ENCODE data around the gene SYNGR1.
"Not testable (repeated sequence)": the region's sequence is repeated elsewhere in the genome, so short reads cannot be mapped to it uniquely, and the experiment has no call there.

SYNGR1 gene

DNA sequence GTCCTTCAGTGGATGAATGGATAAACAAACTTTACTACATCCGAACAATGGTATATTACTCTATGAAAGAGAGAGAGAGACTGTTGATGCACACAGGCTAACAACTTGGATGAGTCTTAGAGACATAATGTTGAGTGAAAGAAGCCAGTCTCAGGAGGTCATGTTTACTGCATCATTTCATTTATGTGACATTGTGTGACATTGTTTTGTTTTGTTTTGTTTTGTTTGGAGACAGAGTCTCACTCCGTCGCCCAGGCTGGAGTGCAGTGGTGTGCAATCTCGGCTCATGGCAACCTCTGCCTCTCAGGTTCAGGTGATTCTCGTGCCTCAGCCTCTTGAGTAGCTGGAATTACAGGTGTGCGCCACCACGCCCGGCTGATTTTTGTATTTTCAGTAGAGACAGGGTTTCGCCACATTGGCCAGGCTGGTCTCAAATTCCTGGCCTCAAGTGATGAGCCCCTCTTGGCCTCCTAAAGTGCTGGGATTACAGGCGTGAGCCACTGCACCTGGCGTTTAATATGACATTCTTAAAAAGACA is 62.1 kb downstream of the SYNGR1 start:
- DNase-seq, result not testable (repeated sequence)

DNA sequence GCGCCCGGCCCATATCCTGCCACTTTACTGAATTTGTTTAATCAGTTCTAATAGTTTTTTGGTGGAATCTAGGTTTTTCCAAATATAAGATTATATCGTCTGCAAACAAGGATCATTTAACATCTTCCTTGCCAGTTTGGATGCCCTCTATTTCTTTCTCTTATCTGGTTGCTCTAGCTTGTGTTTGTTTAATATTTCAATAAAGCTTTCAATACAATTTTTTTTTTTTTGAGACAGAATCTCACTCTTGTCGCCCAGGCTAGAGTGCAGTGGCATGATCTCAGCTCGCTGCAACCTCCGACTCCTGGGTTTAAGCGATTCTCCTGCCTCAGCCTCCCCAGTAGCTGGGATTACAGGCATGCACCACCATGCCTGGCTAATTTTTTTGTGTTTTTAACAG is 63.4 kb downstream of the SYNGR1 start:
- DNase-seq, result not testable (repeated sequence)

DNA sequence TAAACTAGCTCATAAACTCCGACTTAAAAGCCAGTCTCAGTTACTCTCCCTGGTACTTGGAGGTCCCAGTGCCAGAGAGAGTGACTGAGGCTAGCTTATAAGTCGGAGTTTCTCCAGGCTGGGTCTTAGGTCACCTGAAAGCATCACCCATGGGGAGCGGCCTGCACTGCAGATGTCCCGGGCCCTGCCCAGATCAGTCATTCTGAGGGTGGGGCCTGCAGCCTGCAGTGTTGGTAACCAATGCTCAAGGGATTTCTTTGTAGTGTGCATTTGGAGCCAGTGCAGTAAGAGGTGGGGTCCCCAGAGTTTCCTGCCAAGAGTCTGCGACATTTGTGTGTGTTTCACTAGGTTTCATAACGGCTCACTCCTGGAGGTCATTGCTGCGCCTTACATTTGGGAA is 64.6 kb downstream of the SYNGR1 start:
- DNase-seq, result no peak

DNA sequence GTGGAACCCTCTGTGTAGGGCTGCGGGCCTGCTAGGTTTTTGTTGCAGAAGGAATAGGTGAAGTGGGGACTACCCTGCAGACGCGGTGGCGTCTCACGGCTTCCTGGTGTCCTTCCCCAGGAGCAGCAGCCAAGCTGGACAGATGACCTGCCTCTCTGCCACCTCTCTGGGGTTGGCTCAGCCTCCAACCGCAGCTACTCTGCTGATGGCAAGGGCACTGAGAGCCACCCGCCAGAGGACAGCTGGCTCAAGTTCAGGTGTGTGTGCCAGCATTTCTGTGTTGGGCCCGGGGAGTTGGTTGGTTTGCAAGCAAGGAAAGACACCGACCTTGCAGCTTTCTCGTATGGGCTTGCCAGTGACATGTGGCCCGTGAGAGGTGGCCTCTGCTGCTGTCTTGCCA is 65.1 kb downstream of the SYNGR1 start:
- no peak for DNase-seq

DNA sequence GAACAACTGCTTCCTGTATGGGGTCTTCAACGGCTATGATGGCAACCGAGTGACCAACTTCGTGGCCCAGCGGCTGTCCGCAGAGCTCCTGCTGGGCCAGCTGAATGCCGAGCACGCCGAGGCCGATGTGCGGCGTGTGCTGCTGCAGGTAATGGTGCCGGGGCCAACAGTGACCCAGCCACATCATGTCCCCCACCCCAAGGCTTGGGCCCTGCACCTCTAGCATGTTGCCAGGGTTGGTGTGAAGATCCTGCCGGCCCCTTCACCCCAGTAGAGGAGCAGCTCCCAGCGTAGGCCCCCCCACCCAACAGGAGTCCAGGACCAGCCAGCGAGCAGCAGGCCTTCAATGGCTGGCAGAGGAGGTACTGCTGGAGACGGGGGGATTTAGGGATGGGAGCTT is 65.7 kb downstream of the SYNGR1 start:
- DNase-seq, result no peak

DNA sequence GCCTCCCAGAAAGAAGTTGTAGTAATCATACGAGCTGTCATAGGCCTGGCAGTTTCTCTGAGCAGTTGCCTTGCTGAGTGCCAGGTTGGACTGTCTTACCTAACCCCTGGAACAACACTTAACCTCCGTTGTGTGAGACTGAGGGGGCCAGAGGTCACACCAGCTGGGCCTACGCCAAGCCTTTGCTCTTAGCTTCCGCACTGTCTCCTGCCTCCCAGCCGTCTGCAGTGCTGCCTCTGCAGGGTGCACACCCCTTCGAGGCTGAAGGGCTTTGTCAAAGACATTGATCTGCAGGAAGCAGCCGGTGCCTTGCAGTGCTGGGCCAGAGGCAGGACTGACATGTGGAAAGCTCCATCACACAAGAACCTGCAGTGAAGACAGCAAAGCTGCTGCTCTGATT is 66.5 kb downstream of the SYNGR1 start:
- no peak for DNase-seq

DNA sequence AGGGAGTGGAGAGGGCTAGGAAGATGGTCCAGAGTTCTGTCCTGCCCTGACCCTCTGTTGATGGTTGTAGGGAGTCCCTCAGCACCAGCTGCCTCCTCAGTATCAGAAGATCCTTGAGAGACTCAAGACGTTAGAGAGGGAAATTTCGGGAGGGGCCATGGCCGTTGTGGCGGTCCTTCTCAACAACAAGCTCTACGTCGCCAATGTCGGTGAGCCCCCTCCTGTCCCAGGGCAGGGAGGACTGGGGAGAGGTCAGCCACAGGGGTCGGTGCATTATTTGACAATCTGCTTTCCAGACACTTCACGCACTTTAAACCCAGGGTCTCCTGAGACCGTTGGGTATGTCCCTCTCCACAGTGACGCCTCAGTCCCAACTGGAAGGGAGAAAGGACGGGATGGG is 67.8 kb downstream of the SYNGR1 start:
- no peak for DNase-seq

DNA sequence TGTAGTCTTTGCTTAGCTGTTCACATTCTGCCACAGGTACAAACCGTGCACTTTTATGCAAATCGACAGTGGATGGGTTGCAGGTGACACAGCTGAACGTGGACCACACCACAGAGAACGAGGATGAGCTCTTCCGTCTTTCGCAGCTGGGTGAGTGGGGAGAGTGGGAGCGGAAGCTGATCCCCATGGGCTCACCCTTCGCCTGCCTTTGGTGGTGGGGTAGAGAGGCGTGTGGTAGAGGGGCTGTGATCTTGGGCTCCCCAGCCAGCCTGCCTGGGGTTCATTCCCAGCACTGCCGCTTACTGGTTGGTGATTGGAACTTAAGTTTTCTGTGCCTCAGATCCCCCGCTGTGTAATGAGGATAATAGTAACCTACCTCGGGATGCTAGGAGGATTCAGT is 68.9 kb downstream of the SYNGR1 start:
- no peak for DNase-seq

DNA sequence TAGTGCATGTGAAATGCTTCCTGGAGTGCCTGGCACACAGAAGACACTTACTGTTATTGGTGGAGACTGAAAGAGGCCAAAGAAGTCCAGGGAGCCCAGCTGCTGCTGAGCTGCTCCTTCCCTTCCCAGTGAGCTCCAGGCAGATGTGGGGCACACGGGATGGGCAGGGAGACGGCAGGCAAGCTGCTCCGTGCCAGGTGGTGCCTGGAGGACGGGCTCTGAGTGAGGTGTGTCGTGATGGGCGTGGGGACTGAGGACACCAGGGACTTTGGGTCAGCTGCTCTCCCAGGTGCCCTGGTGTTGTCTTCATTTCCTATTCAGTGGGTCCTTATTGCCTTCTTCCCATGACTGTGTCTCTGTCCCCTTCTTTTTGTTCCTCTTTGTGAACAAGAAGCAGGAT is 69.3 kb downstream of the SYNGR1 start:
- DNase-seq, result no peak

DNA sequence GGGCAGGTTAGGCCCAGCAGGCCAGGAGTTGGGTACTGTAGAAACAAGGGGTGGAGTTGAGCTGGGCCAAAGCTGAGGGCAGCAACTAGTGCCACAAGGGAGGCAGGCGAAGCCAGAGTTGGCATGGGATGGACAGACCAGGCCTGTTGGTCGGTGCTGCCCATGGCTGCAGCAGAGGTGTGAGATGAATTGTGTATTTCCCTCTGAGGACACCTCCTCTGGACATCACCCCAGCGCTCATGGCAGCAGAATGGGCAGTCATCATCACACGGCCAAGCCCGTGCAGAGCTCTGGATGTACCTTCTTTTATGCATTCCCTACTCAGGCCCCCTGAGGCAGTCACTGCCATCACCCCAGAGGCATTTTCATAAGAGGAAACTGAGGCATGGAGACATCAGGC is 70.1 kb downstream of the SYNGR1 start:
- no peak for DNase-seq

DNA sequence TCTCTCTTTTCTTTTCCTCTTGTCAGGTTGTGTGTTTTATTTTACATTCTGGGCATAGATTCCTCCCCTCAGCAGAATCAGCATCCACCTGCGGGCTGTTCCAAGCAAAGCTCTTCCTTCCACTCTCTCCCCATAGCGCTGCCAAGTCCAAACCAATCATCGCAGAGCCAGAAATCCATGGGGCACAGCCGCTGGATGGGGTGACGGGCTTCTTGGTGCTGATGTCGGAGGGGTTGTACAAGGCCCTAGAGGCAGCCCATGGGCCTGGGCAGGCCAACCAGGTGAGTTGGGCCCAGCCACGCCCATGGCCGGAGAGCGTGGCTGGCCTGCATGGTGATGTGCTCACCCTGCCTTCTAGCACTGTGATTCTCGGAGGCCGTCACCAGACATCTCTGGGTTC is 71.9 kb downstream of the SYNGR1 start:
- DNase-seq, result no peak

DNA sequence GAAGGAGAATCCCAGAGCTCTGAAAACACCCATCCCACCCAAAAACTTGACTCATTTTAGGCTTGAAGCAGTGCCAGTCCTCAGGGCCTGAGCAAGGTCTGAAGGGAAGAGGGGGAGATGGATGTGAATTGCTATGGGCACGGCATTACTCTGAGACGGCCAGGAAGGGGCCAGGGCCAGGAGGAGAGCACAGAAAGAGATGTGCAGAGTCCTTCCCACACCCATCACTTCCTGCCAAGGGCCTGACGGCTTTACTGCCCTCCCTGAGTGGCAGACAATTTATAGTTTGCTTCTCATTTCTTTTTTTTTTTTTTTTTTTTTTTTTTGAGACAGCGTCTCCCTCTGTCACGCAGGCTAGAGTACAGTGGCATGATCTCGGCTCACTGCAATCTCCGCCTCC is 72.3 kb downstream of the SYNGR1 start:
- no peak for DNase-seq

DNA sequence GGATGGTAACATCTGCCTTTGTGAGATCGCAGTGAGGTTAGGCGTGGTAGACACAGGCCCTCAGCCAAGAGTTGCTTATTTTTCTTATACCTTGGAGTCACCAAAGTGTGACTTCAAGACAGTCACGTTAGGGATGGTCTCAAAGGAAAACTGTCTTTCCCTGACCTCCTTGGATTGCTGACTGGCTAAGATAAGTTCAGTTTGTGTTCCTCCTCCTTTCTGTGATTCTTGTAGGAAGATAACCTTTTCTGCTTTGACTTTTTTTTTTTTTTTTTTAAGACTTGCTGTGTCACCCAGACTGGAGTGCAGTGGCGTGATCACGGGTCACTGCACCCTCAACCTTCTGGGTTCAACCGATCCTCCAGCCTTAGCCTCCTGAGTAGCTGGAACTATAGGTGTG is 72.9 kb downstream of the SYNGR1 start:
- DNase-seq, result no peak

DNA sequence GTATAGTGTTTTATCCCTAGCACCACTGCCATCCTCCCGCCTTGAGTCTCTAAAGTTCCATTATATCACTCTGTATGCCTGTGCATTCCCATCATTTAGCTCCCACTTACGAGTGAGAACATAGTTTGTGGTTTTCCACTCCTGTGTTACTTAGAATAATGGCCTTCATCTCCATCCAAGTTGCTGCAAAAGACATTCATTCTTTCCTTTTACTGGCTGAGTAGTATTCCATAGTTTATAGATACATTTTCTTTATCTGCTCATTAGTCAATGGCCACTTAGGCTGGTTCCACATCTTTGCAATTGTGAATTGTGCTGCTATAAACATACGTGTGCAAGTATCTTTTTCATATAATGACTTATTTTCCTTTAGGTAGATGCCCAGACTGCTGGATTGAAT is 74.2 kb downstream of the SYNGR1 start:
- no peak for DNase-seq

DNA sequence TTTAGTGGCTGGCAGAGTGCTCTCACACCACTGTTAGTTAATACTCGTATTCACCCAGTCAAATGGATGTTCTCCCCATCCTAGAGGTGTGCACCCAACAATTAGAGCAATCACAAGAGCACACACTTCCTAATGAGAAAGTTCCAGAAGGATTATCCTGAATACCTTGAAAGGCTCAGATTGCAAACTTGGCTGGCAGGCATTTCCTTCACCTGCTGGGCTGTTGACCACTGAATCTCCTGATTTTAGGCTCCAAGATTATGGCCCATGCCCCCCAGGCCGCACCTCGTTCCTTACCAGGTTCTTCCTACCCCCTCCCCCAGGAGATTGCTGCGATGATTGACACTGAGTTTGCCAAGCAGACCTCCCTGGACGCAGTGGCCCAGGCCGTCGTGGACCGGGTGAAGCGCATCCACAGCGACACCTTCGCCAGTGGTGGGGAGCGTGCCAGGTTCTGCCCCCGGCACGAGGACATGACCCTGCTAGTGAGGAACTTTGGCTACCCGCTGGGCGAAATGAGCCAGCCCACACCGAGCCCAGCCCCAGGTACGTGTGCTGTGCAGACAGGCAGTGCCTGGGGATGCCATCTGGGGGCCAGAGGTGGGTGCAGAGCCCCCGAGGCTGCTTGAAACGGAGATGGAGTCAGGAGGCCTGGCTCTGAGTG is 76.7 kb downstream of the SYNGR1 start:
- DNase-seq, result no peak

DNA sequence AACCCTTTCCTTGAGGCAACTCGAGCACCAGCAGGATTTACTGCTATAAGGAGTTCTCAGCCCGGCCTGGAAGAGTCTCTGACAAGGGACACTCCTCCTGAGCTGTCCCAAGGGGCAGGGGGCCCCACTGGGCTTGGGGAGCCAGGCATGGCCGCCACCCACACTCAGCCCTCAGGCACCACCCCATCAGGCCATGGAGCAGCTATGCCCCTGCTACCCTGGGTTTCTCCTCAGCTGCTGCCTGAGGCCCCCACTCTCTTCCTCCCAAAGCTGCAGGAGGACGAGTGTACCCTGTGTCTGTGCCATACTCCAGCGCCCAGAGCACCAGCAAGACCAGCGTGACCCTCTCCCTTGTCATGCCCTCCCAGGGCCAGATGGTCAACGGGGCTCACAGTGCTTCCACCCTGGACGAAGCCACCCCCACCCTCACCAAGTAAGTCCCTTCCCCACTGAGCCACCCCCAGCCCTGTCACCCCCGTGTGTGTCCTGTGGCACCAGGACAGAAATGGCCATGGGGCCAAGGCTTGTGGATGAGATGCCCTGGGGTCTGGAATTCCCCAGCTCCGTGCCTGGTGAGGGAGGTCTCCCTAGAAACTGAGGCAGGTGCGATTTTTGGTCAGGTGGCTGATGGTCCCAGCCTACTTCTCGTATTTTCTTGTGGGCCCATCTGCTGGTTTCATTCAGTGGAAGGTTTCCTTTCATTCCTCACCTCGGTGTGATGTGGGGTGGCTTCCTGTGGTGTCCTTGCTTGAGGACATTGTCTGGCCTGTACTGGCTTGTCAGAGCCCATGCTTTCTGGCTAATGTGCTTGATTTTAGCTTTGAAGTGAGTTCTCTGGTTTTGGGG is 78.2 kb downstream of the SYNGR1 start:
- no peak for DNase-seq

DNA sequence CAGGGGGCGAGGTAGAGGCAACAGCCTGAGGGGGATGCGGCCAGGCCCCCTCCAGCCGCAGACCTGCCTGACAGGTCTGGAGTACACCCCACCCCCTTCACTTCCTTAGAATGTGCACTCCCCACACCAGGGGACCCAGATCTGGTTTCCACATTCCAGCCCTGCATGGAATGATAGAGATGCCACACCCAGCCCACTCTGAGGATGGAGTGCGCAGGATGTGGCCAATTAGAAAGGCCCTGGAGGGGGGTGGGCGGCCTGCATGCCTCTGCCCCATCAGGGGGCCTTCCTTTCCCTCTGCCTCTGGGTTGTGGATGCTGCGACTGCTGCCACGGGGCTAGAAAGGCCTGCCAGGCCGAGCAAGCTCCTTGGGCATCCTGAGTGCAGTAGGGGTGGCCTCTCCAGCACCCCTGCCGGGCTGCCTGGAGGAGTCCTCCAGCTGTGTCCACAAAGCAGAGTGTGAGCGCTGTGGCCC is 78.8 kb downstream of the SYNGR1 start:
- no peak for DNase-seq

DNA sequence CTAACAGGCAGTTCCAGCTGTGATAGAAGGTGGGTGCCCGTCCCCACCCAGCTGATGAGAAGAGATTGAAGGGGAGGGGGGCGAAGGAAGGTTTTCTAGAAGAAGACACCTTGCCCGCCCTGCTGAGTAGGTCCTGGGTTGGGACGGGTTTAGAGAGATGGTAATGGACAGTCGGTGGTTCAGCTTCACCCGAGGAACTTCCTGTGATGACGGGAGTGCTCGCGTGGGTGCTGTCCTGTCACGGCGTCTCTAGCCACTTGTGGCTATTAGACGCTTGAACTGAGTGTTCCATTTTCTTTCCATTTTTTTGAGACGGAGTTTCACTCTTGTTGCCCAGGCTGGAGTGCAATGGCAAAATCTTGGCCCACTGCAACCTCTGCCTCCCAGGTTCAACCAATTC is 79.4 kb downstream of the SYNGR1 start:
- no peak for DNase-seq

DNA sequence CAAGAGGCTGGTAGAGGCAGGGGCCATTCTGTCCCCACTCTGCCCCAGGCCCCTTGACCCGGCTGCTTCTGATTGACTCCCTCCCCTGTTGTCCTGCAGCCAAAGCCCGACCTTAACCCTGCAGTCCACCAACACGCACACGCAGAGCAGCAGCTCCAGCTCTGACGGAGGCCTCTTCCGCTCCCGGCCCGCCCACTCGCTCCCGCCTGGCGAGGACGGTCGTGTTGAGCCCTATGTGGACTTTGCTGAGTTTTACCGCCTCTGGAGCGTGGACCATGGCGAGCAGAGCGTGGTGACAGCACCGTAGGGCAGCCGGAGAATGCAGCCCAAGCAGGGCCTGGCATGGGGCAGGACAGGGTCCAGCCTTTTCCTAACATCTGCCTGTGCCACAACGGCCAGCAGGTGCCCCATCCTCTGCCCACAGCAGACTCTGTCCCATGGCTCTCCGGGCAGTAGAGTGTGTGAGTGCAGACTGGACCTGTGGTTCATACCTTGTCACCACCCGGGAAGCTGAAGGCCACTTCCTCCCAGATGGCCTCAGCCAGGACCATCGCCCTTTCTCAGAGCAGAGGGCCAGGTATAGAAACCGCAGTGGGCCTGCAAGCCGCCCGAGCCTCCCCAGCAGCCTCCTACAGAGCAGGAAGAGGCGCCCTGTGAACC is 80.3 kb downstream of the SYNGR1 start:
- DNase-seq, result no peak

DNA sequence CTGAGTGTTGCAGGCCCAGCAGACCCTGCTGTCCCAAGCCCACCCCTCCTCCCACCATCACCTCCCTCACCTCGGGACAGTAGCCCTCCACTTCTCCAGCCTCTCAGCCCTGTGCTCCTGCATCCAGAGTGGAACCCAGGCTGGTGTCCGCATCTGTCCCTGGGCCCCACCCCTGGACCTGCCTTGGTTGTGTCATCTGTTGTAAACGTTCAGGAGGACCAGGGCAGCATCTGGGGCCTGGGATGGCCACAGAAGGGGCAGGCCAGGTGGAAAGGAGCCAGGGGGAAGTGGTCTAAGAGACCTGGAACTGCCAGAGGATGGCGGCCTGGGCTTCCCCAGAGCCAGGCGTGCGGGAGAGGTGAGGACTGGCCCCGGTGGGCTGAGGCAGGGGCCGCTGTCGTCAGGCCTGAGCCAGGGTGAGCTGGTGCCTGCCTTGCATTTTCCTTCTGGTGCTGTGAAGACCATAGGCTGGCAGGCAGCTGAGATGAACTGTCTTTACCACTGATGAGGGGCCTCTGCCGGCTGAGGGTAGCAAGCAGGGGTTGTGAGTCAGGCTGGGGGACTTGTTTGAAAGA is 80.9 kb downstream of the SYNGR1 start:
- no peak for DNase-seq

DNA sequence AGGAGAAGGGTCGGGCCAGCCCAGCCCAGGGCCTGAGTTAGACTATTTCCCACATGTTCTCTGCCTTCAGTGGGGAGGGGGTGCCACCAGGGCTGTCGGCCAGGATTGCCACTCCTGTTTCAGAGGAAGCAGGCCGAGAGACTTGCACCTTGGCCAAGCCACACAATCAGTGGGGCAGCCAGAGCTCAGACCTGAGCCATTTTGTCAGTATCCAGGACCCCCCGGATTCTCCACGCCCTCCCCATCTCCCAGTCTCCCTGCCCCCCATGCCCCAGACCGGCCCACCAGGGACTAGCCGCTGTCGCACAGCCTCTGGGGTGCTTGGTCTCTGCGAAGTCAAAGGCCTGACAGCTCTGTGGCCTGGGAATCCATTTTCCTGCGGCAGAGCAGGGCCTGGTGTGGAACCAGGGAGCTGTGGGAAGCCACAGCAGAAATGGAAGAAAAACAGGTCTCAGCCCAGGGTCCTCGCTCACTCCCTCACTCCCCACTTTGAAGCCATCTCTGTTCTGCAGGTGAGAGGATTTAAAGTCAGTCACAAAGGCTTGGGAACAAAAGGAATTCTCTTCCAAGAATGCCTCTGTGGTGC is 81.5 kb downstream of the SYNGR1 start:
- DNase-seq, result no peak

DNA sequence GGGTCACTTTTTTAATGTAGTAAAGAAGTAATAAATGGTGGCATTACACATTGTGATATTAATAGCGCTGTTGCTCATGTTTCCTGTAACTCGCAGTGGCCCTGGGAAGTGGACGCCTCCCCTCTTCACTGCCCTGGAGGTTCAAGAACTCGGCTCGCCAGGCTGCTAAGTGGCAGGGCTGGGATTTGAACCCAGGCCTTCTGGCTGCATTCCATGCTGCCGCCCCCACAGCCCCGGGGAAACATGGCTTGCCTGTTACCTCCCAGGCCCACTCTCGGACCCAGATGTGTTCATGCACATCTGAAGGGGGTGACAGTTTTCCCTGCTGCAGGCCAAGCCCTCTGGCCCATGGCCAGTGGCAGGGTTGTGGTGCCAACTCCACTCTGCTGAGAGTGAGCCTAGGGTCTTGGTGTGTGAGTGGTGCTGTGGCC is 82.0 kb downstream of the SYNGR1 start:
- no peak for DNase-seq

DNA sequence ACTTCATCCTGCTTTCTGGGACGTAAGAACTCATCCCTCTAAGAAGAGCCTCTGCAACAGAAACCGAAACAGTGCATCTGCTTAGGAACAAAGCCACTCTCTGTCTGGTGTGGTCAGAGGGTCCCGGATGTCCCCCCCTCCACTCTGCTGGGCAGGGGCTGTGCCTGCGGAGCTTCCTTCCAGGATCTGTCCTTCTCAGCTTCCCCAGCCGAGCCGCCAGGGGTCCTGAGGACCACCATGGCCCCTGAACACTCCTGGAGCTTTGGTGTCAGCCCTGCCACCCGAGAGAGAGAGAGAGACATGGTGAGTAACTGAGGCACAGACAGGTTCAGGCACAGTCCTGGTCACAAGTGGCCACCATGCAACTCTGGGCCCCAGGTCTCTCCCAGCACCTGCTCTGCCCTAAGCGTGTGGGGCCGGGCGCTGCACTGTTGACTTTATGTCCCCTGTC is 82.6 kb downstream of the SYNGR1 start:
- no peak for DNase-seq
